ENCODE data around the gene TMEM204. TPM values are rescaled to one million over a fixed set of nuclear protein-coding genes. Genes with fewer than 3 reads are reported as not detected.

Gene TMEM204
- polyA plus RNA-seq, 1 of the 3 experiments (the other 2 are of a cell fraction), result 2.3 TPM

- TF ChIP-seq CTCF (IDR thresholded peaks at IDR 0.05) (no peak), NRF1 (IDR thresholded peaks at IDR 0.05; ENCODE audit: low read depth, low read length) (no peak), POLR2AphosphoS5 (IDR thresholded peaks at IDR 0.05; ENCODE audit: low read depth, low read length) (no peak)
Measured at GRCh38 chr16:1506494-1507213, 26.8 kb upstream of the TMEM204 start (continued).

GRCh38 chr16:1508494-1509187 is 24.8 kb upstream of the TMEM204 start:
- Histone ChIP-seq H3K4me3 (ENCODE audit: low read depth in 2 of 2, low read length in 1 of 2) (no peak overlapping the region), H3K4me1 (ENCODE audit: control insufficient read depth in 1 of 2, insufficient read depth in 2 of 2, low read depth in 1 of 2, low read length in 1 of 2) (no peaks in the 10 kb centered on the region), H3K9me3 (no peaks in the 10 kb centered on the region), H3K9me2 (no peaks in the 10 kb centered on the region), H3K27me3 (ENCODE audit: insufficient read depth) (no peaks in the 10 kb centered on the region), H3K36me3 (replicated peaks in 1 of 2; ENCODE audit: control insufficient read depth in 1 of 2, insufficient read depth in 2 of 2, low read length in 1 of 2) (peaks cover 0 to 13% of the 10 kb centered on the region in 2 experiments), H3K27ac (ENCODE audit: low read depth in 2 of 2, low read length in 1 of 2) (no peak overlapping the region), H4K20me1 (ENCODE audit: insufficient read depth) (no peaks in the 10 kb centered on the region), H3K4me2 (no peak overlapping the region), H3K79me2 (ENCODE audit: insufficient read depth) (no peaks in the 10 kb centered on the region), H2AFZ (ENCODE audit: low read depth) (no peak overlapping the region), H3F3A (replicated peaks; ENCODE audit: insufficient read depth) (no peaks in the 10 kb centered on the region), H3K9ac (no peak overlapping the region)
- ChIA-PET CTCF (no interaction called here), POLR2A (no interaction called here)
- WGBS (ENCODE audit: low lambda C conversion rate), result 88% methylated on average over 21 of the region's 24 CpGs
- no peak for DNase-seq
- TF ChIP-seq RXRA (IDR thresholded peaks at IDR 0.05; ENCODE audit: borderline replicate concordance, low read depth) (no peak), IRF3 (IDR thresholded peaks at IDR 0.05; ENCODE audit: low read depth, low read length) (no peak), TEAD4 (IDR thresholded peaks at IDR 0.05; ENCODE audit: borderline replicate concordance, insufficient read depth) (no peak), REST (IDR thresholded peaks at IDR 0.05; ENCODE audit: low read depth, low read length) (no peak), RAD21 (IDR thresholded peaks at IDR 0.05; ENCODE audit: low read length) (no peak), CHD2 (IDR thresholded peaks at IDR 0.05; ENCODE audit: low read length, partially characterized antibody) (no peak), MXI1 (IDR thresholded peaks at IDR 0.05; ENCODE audit: low read depth, low read length) (no peak), POLR2AphosphoS5 (IDR thresholded peaks at IDR 0.05; ENCODE audit: low read depth, low read length) (no peak), RFX5 (IDR thresholded peaks at IDR 0.05; ENCODE audit: low read length) (no peak), ELF1 (IDR thresholded peaks at IDR 0.05) (no peak), MAX (IDR thresholded peaks at IDR 0.05; ENCODE audit: low read depth) (no peak), GABPA (IDR thresholded peaks at IDR 0.05; ENCODE audit: low read depth) (no peak), SIN3A (IDR thresholded peaks at IDR 0.05; ENCODE audit: borderline replicate concordance, low read depth, low read length) (no peak)
